Measurements from ENCODE around the gene NAV3.

The NAV3 gene

DNA sequence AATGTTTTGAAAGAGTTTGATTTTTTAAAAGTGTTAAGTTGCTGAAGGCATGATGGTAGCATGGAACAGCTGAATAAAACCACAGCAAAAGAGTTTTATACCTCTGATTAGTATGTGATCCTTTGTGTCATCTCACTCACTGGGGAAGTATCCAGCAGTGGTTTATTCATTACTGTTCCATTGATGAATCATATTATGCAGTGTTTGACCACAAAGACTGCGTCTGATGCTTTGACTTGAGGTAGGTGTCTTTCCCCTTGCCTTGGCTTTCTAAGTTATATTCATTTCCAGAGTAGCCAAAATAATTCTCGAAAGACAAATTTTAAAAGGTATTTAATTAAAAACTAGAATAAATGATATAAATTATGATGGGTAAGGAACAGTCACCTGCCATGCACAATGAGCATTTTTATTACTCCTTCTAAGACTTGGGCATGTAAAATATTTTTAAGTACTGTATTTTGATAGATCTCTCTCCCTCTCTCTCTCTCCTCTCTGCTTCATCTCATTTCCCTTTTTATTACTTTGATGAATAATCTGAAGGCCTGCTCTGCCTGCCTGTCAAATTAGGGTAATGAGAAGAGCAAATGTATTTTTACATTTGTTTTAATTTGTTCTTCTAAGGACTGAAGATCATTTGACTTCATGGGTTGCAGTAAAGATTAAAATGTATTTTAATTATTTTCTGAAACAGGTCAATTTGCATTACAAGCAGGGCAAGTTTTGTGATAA is 164.9 kb downstream of the NAV3 start:
- no peak overlapping the region for H3K4me3 ChIP-seq (ENCODE audit: low read depth in 1 of 5, low read length in 5 of 5)
- H3K27me3 ChIP-seq (ENCODE audit: control insufficient read depth in 5 of 5, insufficient read depth in 4 of 5, low read length in 5 of 5) = no peaks in the 10 kb centered on the region
- H3K36me3 ChIP-seq (ENCODE audit: control insufficient read depth in 5 of 5, insufficient read depth in 5 of 5, low read length in 5 of 5) = no peaks in the 10 kb centered on the region
- no peak overlapping the region for H3K27ac ChIP-seq (ENCODE audit: low read depth, low read length)
- H3K9ac ChIP-seq (ENCODE audit: low read length in 5 of 5) = no peak overlapping the region
- no peaks in the 10 kb centered on the region for H3K9me3 ChIP-seq (ENCODE audit: control insufficient read depth in 5 of 5, low read length in 5 of 5)
- H3K4me1 ChIP-seq (ENCODE audit: control insufficient read depth in 5 of 5, insufficient read depth in 5 of 5, low read length in 5 of 5) = no peaks in the 10 kb centered on the region

DNA sequence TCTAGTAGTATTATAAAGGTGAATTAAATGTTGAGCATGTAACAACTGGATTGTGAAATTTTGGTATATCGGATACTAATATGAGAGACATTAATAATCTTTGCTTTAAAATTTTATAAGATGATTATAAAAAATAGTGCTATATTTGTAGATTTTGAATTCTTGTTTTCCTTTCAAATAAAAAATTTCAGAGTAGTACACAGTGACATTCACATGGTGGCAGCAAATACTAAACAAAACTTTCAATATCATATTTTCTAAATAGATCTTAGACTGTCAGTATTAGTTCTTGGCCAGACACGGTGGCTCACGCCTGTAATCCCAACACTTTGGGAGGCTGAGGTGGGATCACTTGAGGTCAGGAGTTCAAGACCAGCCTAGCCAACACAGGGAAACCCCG is 166.0 kb downstream of the NAV3 start:
- Histone ChIP-seq H3K27ac (ENCODE audit: low read depth, low read length) (no peak overlapping the region), H3K36me3 (ENCODE audit: control insufficient read depth in 5 of 5, insufficient read depth in 5 of 5, low read length in 5 of 5) (no peaks in the 10 kb centered on the region), H3K9ac (ENCODE audit: low read length in 5 of 5) (no peak overlapping the region), H3K9me3 (ENCODE audit: control insufficient read depth in 5 of 5, low read length in 5 of 5) (no peaks in the 10 kb centered on the region), H3K4me1 (ENCODE audit: control insufficient read depth in 5 of 5, insufficient read depth in 5 of 5, low read length in 5 of 5) (no peaks in the 10 kb centered on the region), H3K27me3 (ENCODE audit: control insufficient read depth in 5 of 5, insufficient read depth in 4 of 5, low read length in 5 of 5) (no peaks in the 10 kb centered on the region), H3K4me3 (ENCODE audit: low read depth in 1 of 5, low read length in 5 of 5) (no peak overlapping the region)

DNA sequence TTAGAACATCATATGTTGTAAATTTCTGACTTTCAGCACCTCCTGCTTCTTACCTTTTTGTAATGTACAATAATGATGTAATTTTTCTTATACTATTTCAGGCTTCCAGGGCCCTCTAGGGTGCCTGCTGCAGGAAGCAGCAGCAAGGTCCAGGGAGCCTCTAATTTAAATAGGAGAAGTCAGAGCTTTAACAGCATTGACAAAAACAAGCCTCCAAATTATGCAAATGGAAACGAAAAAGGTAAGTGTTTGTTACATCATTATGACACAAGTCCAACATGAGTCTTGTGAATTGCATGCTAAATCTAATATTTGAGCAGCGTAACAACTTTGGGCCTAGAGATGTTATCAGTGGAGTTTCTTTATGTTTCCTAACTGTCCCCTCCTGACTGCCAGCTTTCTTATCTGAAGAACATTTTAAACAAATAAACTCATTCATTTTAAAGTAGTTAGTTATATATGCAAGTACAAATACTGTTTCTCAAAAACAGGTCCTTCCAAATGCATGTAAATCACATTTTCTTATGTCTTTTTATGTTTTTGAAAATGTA is 167.6 kb downstream of the NAV3 start:
- Histone ChIP-seq H3K27ac (ENCODE audit: low read depth, low read length) (no peak overlapping the region), H3K4me3 (ENCODE audit: low read depth in 1 of 5, low read length in 5 of 5) (no peak overlapping the region), H3K27me3 (ENCODE audit: control insufficient read depth in 5 of 5, insufficient read depth in 4 of 5, low read length in 5 of 5) (no peaks in the 10 kb centered on the region), H3K9ac (ENCODE audit: low read length in 5 of 5) (no peak overlapping the region), H3K4me1 (ENCODE audit: control insufficient read depth in 5 of 5, insufficient read depth in 5 of 5, low read length in 5 of 5) (no peaks in the 10 kb centered on the region), H3K9me3 (ENCODE audit: control insufficient read depth in 5 of 5, low read length in 5 of 5) (no peaks in the 10 kb centered on the region), H3K36me3 (ENCODE audit: control insufficient read depth in 5 of 5, insufficient read depth in 5 of 5, low read length in 5 of 5) (no peaks in the 10 kb centered on the region)

DNA sequence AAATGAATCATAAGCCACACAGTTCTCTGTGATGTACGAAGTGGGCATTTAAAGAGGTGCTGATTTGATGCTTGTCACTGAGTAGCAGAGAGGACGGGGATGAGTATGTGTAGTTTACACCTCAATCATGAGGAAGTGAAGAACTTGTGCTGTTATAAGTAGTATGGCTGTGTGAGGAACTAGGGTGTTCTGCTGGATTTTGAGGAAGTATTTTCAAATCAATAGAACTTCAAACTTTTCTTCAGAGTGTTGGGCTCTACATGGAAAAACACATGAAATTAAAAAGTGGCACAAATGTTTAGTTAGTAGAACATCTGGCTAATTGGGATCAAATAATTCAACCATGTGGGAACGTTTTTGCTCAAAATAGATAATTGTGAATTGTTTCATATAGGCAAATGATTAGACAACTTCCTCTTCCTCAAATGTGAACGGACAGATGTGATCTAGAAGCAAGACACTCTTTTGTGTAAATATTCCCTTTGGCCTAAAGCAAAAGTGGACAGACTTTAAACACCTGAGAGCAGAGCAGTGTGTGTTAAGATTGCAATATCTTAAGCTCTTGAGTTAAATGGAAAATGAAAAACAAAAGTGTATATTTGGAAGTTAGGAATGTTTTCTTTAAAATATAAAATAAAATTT is 168.5 kb downstream of the NAV3 start:
- H3K27me3 ChIP-seq (ENCODE audit: control insufficient read depth in 5 of 5, insufficient read depth in 4 of 5, low read length in 5 of 5) = no peaks in the 10 kb centered on the region
- H3K4me1 ChIP-seq (ENCODE audit: control insufficient read depth in 5 of 5, insufficient read depth in 5 of 5, low read length in 5 of 5) = no peaks in the 10 kb centered on the region
- no peak overlapping the region for H3K9ac ChIP-seq (ENCODE audit: low read length in 5 of 5)
- H3K4me3 ChIP-seq (ENCODE audit: low read depth in 1 of 5, low read length in 5 of 5) = no peak overlapping the region
- no peak overlapping the region for H3K27ac ChIP-seq (ENCODE audit: low read depth, low read length)
- no peaks in the 10 kb centered on the region for H3K36me3 ChIP-seq (ENCODE audit: control insufficient read depth in 5 of 5, insufficient read depth in 5 of 5, low read length in 5 of 5)
- H3K9me3 ChIP-seq (ENCODE audit: control insufficient read depth in 5 of 5, low read length in 5 of 5) = no peaks in the 10 kb centered on the region

DNA sequence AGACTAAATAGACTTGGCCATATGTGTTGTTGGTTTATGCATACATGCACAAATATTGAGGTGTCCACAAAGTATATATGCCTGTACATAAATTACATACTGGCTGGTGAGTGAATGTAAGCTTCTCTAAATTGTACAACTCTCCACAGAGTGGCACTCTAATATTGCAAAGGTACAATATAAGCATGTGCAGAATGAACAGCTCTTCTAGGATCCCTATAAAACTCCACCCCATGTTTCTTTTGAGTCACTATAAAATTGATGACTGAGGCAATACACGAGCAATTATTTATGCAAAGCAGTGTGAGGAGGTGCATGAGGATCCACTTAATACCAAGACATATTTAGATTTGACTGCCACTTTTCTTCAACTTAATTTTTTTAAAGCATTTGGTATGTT is 172.2 kb downstream of the NAV3 start:
- Histone ChIP-seq H3K27ac (ENCODE audit: low read depth, low read length) (no peak overlapping the region), H3K4me1 (ENCODE audit: control insufficient read depth in 5 of 5, insufficient read depth in 5 of 5, low read length in 5 of 5) (no peaks in the 10 kb centered on the region)

DNA sequence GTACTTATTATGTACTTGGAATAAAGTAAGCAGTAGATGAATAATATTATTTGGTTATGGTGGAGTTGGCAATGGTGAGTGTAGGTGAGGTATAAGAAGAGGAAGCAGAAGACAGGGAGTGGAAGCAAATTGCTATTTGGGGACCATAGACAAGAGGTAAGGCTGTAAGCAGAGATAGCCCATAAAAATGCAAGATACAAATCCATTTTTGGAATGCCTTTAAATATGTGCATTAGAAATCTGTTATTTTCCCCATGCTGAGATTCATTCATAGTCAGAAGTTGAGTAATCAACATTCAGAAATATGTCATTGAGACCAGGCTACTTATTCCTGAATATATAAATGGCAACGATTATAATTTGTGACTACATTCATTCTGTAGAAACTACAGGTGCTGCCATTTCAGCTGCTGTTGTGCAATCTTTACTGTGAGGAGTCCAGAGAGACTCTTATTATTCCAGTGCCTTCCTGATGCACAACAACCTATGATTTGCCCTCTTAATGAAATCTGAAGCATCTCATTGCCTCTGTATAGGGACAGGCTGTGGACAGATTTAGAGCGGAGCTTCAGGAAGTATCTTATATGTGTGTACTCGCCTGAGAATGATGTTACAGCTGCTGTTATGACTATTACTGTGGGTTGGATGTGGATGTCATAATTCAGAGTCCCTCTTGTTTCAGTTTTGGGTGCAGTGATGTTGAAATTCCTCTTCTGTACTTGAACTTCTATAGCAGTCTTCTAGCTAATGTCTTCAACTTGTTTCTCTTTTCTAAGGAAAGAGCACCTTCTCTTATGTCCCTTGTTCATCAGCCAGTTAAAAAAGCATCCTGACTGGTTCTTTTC is 173.8 kb downstream of the NAV3 start:
- peaks cover 0 to 9% (median 3%) of the 10 kb centered on the region in 5 donors for H3K36me3 ChIP-seq (ENCODE audit: control insufficient read depth in 5 of 5, insufficient read depth in 5 of 5, low read length in 5 of 5)
- H3K27ac ChIP-seq (ENCODE audit: low read depth, low read length) = no peak overlapping the region
- no peaks in the 10 kb centered on the region for H3K9me3 ChIP-seq (ENCODE audit: control insufficient read depth in 5 of 5, low read length in 5 of 5)
- H3K4me1 ChIP-seq (ENCODE audit: control insufficient read depth in 5 of 5, insufficient read depth in 5 of 5, low read length in 5 of 5) = no peaks in the 10 kb centered on the region
- H3K4me3 ChIP-seq (ENCODE audit: low read depth in 1 of 5, low read length in 5 of 5) = no peak overlapping the region
- H3K27me3 ChIP-seq (ENCODE audit: control insufficient read depth in 5 of 5, insufficient read depth in 4 of 5, low read length in 5 of 5) = no peaks in the 10 kb centered on the region
- no peak overlapping the region for H3K9ac ChIP-seq (ENCODE audit: low read length in 5 of 5)

More for the DNA sequence above, 172.2 kb downstream of the NAV3 start:
- H3K36me3 ChIP-seq (ENCODE audit: control insufficient read depth in 5 of 5, insufficient read depth in 5 of 5, low read length in 5 of 5) = peaks cover 0 to 9% (median 3%) of the 10 kb centered on the region in 5 donors
- no peak overlapping the region for H3K4me3 ChIP-seq (ENCODE audit: low read depth in 1 of 5, low read length in 5 of 5)
- no peaks in the 10 kb centered on the region for H3K27me3 ChIP-seq (ENCODE audit: control insufficient read depth in 5 of 5, insufficient read depth in 4 of 5, low read length in 5 of 5)
- no peaks in the 10 kb centered on the region for H3K9me3 ChIP-seq (ENCODE audit: control insufficient read depth in 5 of 5, low read length in 5 of 5)
- no peak overlapping the region for H3K9ac ChIP-seq (ENCODE audit: low read length in 5 of 5)

DNA sequence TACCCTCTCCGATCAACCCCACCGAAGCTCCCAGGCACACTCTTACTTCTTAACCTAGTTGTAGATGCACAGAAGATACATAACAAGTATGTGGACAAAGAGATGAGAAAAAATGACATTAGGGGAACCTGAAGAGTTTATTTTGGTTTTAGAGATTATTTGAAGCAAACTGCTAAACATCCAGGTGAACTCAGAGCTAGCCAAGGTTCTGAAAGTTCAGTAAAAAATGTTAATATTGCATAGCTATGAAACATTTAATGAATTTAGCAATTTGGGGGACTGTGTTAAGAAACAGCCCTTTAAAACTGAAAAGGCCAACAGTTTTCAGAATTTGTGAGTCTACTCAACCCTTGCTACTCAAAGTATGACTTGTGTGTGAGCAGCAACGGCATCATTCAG is 174.4 kb downstream of the NAV3 start:
- H3K4me3 ChIP-seq (ENCODE audit: low read depth in 1 of 5, low read length in 5 of 5) = no peak overlapping the region
- H3K4me1 ChIP-seq (ENCODE audit: control insufficient read depth in 5 of 5, insufficient read depth in 5 of 5, low read length in 5 of 5) = no peaks in the 10 kb centered on the region
- H3K27ac ChIP-seq (ENCODE audit: low read depth, low read length) = no peak overlapping the region
- H3K36me3 ChIP-seq (ENCODE audit: control insufficient read depth in 5 of 5, insufficient read depth in 5 of 5, low read length in 5 of 5) = peaks cover 0 to 9% (median 3%) of the 10 kb centered on the region in 5 donors
- H3K27me3 ChIP-seq (ENCODE audit: control insufficient read depth in 5 of 5, insufficient read depth in 4 of 5, low read length in 5 of 5) = no peaks in the 10 kb centered on the region
- no peaks in the 10 kb centered on the region for H3K9me3 ChIP-seq (ENCODE audit: control insufficient read depth in 5 of 5, low read length in 5 of 5)
- no peak overlapping the region for H3K9ac ChIP-seq (ENCODE audit: low read length in 5 of 5)

DNA sequence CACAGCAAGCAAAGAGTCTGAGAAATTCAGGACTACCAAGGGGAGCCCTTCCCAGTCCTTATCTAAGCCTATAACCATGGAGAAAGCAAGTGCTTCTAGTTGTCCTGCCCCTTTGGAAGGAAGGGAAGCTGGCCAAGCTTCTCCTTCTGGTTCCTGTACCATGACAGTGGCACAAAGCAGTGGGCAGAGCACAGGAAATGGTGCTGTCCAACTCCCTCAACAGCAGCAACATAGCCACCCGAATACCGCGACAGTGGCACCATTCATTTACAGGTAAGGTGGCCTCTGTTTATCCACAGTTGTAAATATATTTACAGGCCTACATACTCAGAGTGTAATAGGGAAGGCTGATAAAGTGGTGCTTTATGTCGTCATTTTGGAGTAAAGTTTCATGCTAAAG is 176.5 kb downstream of the NAV3 start:
- Histone ChIP-seq H3K9ac (ENCODE audit: low read length in 5 of 5) (no peak overlapping the region), H3K4me1 (ENCODE audit: control insufficient read depth in 5 of 5, insufficient read depth in 5 of 5, low read length in 5 of 5) (no peaks in the 10 kb centered on the region), H3K27me3 (ENCODE audit: control insufficient read depth in 5 of 5, insufficient read depth in 4 of 5, low read length in 5 of 5) (no peaks in the 10 kb centered on the region), H3K27ac (ENCODE audit: low read depth, low read length) (no peak overlapping the region), H3K9me3 (ENCODE audit: control insufficient read depth in 5 of 5, low read length in 5 of 5) (no peaks in the 10 kb centered on the region), H3K4me3 (ENCODE audit: low read depth in 1 of 5, low read length in 5 of 5) (no peak overlapping the region), H3K36me3 (ENCODE audit: control insufficient read depth in 5 of 5, insufficient read depth in 5 of 5, low read length in 5 of 5) (peaks cover 0 to 9% (median 3%) of the 10 kb centered on the region in 5 donors)

DNA sequence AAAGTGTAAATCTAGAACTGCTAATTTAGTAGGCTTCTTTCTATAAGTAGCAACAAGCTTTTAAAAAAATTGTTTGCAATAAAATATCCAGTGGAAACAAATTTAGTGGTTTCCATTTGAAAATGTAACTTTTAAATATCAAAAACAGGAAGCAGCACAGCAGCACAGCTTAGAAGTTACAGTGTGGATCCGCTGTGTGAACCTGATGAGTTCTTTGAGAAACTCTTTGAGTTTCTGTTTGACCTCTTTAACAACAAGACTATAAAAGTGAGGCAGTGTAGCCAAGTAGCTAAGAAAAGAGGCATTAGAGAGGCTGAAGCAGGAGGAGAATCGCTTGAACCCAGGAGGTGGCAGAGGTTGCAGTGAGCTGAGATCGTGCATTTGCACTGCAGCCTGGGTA is 178.3 kb downstream of the NAV3 start:
- Histone ChIP-seq H3K9ac (ENCODE audit: low read length in 5 of 5) (no peak overlapping the region), H3K27ac (ENCODE audit: low read depth, low read length) (no peak overlapping the region), H3K36me3 (ENCODE audit: control insufficient read depth in 5 of 5, insufficient read depth in 5 of 5, low read length in 5 of 5) (peaks cover 0 to 9% (median 3%) of the 10 kb centered on the region in 5 donors), H3K9me3 (ENCODE audit: control insufficient read depth in 5 of 5, low read length in 5 of 5) (no peaks in the 10 kb centered on the region), H3K27me3 (ENCODE audit: control insufficient read depth in 5 of 5, insufficient read depth in 4 of 5, low read length in 5 of 5) (no peaks in the 10 kb centered on the region), H3K4me1 (ENCODE audit: control insufficient read depth in 5 of 5, insufficient read depth in 5 of 5, low read length in 5 of 5) (no peaks in the 10 kb centered on the region), H3K4me3 (ENCODE audit: low read depth in 1 of 5, low read length in 5 of 5) (no peak overlapping the region)
